ENCODE data around the gene ATG101. TPM values are rescaled to one million over a fixed set of nuclear protein-coding genes. Genes with fewer than 3 reads are reported as not detected.

The ATG101 gene
- total and polyA plus RNA-seq, 2 of the 8 experiments (the other 6 are each of a cell fraction or from before 2014, with no cell fraction given): 49.8 to 55.9 TPM

GRCh38 chr12:52122904-52123303 lies 53.1 kb downstream of the ATG101 start (continued):
- TF ChIP-seq ASH2L (IDR thresholded peaks at IDR 0.05; ENCODE audit: low read length): no peak
- TF ChIP-seq NANOG (IDR thresholded peaks at IDR 0.05; ENCODE audit: insufficient read depth, low read depth, low read length, poor library complexity, severe bottlenecking): no peak

All from H1 (cell line).